Measurements from ENCODE around the gene UBXN11.

UBXN11 gene

DNA sequence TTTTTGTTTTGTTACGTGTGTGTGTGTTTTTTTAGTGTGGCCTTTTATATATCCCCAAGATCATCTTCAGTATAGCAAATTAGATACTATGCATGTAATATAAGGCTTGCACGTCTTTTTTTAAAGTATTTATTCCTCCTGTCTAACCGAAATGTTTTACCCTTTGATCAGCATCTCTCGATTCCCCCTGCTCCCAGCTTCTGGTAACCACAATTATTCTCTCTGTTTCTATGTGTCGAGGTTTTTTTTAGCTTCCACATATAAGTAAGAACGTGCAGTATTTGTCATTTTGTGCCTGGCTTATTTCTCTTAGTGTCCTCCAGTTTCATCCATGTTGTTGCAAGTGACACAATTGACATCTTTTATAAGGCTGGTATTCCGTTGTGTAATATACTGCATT, 53.7 kb downstream of the UBXN11 start:
- H3K36me3 ChIP-seq (ENCODE audit: insufficient read depth, low read length), result peaks cover 52% of the 10 kb centered on the region

DNA sequence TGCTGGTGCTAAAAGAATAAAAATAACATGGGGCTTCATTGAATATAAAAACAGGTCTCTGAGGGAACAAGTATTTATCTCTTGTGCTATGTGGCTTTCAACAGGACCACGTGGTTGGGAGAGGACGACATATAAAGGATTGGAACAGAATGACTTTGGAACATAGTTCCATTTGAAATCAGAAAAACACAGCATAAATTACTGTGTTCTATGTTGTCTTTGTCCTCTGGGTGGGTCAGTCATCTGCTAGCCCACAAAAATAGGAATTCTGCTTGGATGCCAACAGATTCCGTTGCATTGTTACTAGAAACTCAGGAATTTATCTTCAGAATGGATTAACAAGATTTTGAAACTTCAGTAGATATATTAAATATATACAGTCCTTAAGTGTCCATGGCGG, 66.5 kb downstream of the UBXN11 start:
- no peak overlapping the region for H3K4me2 ChIP-seq (ENCODE audit: low read length)
- H3K4me3 ChIP-seq (ENCODE audit: low read depth, low read length, poor library complexity, severe bottlenecking), result no peak overlapping the region
- H3K9me3 ChIP-seq (ENCODE audit: low read length), result no peaks in the 10 kb centered on the region
- no peaks in the 10 kb centered on the region for H3F3A ChIP-seq (ENCODE audit: insufficient read depth, low read length)
- H3K9ac ChIP-seq (ENCODE audit: low read length), result no peak overlapping the region
- no peak overlapping the region for H2AFZ ChIP-seq (ENCODE audit: low read length)
- peaks cover 61% of the 10 kb centered on the region for H3K79me2 ChIP-seq (ENCODE audit: insufficient read depth, low read length)
- no peaks in the 10 kb centered on the region for H3K27me3 ChIP-seq (ENCODE audit: insufficient read depth, low read length)
- no peaks in the 10 kb centered on the region for H4K20me1 ChIP-seq (ENCODE audit: insufficient read depth, low read length)
- H3K4me1 ChIP-seq (ENCODE audit: insufficient read depth, low read length, severe bottlenecking), result peaks cover 25% of the 10 kb centered on the region
- TF ChIP-seq EZH2 (IDR thresholded peaks at IDR 0.05; ENCODE audit: borderline replicate concordance, low read length), result no peak
- TF ChIP-seq, protein P1, sequence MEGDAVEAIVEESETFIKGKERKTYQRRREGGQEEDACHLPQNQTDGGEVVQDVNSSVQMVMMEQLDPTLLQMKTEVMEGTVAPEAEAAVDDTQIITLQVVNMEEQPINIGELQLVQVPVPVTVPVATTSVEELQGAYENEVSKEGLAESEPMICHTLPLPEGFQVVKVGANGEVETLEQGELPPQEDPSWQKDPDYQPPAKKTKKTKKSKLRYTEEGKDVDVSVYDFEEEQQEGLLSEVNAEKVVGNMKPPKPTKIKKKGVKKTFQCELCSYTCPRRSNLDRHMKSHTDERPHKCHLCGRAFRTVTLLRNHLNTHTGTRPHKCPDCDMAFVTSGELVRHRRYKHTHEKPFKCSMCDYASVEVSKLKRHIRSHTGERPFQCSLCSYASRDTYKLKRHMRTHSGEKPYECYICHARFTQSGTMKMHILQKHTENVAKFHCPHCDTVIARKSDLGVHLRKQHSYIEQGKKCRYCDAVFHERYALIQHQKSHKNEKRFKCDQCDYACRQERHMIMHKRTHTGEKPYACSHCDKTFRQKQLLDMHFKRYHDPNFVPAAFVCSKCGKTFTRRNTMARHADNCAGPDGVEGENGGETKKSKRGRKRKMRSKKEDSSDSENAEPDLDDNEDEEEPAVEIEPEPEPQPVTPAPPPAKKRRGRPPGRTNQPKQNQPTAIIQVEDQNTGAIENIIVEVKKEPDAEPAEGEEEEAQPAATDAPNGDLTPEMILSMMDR (IDR thresholded peaks at IDR 0.05; ENCODE audit: low read length), result no peak
- H3K9me2 ChIP-seq (ENCODE audit: low read depth, low read length), result no peaks in the 10 kb centered on the region
- H3K36me3 ChIP-seq (ENCODE audit: insufficient read depth, low read length), result peaks cover 55% of the 10 kb centered on the region
- no peak overlapping the region for H3K27ac ChIP-seq (ENCODE audit: low read depth, low read length, poor library complexity, severe bottlenecking)

More for the DNA sequence above, 53.7 kb downstream of the UBXN11 start:
- no peak for TF ChIP-seq EZH2 (IDR thresholded peaks at IDR 0.05; ENCODE audit: borderline replicate concordance, low read length)
- TF ChIP-seq, protein P1 (IDR thresholded peaks at IDR 0.05; ENCODE audit: low read length), result no peak
- Histone ChIP-seq H3K79me2 (ENCODE audit: insufficient read depth, low read length) (peaks cover 3% of the 10 kb centered on the region; the same call in 1 of the 2 replicates), H3F3A (ENCODE audit: insufficient read depth, low read length) (no peaks in the 10 kb centered on the region), H2AFZ (ENCODE audit: low read length) (no peak overlapping the region), H3K9ac (ENCODE audit: low read length) (no peak overlapping the region), H3K9me2 (ENCODE audit: low read depth, low read length) (no peaks in the 10 kb centered on the region), H3K27ac (ENCODE audit: low read depth, low read length, poor library complexity, severe bottlenecking) (no peak overlapping the region), H3K27me3 (ENCODE audit: insufficient read depth, low read length) (no peaks in the 10 kb centered on the region), H4K20me1 (ENCODE audit: insufficient read depth, low read length) (no peaks in the 10 kb centered on the region), H3K9me3 (ENCODE audit: low read length) (no peaks in the 10 kb centered on the region), H3K4me3 (ENCODE audit: low read depth, low read length, poor library complexity, severe bottlenecking) (no peak overlapping the region), H3K4me1 (ENCODE audit: insufficient read depth, low read length, severe bottlenecking) (peaks cover 10% of the 10 kb centered on the region), H3K4me2 (ENCODE audit: low read length) (no peak overlapping the region)

DNA sequence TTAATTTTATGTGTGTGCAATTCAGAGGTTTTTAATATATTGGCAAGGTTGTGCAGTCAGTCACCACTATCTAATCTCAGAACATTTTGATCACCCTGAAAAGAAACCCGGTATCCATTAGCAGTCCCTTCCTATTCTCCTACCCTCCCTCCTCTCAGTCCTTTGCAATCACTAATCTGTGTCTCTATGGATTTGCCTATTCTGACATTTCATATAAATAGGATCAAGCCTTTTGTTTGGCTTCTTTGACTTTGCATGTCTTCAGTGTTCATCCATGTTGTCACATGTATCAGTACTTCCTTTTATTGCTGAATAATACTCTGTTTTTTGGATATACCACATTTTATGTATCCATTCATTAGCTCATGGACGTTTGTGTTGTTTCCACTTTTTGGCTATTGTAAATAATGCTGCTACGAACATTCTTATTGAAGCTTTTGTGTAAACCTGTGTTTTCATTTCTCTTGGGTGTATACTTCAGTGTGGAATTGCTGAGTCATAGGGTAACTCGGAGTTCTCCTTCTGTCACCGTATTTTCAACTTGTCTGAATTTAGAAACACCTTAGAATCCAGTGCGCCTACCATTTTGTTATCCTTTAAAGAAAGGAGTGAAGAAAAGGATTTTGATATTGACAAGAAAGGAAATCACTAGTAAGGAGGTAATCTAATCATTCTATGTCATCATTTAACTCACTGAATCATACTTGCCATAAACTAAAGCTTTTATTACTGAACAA, 69.0 kb downstream of the UBXN11 start:
- Histone ChIP-seq H2AFZ (ENCODE audit: low read length) (no peak overlapping the region), H3K36me3 (ENCODE audit: insufficient read depth, low read length) (peaks cover 31% of the 10 kb centered on the region), H3K4me2 (ENCODE audit: low read length) (peak overlapping the region; percentile 21; the same call in 1 of the 2 replicates), H3K9me2 (ENCODE audit: low read depth, low read length) (no peaks in the 10 kb centered on the region), H3F3A (ENCODE audit: insufficient read depth, low read length) (no peaks in the 10 kb centered on the region), H3K9me3 (ENCODE audit: low read length) (no peaks in the 10 kb centered on the region), H3K27ac (ENCODE audit: low read depth, low read length, poor library complexity, severe bottlenecking) (no peak overlapping the region), H3K4me1 (ENCODE audit: insufficient read depth, low read length, severe bottlenecking) (peaks cover 31% of the 10 kb centered on the region), H3K9ac (ENCODE audit: low read length) (no peak overlapping the region), H3K27me3 (ENCODE audit: insufficient read depth, low read length) (no peaks in the 10 kb centered on the region), H3K4me3 (ENCODE audit: low read depth, low read length, poor library complexity, severe bottlenecking) (no peak overlapping the region), H4K20me1 (ENCODE audit: insufficient read depth, low read length) (no peaks in the 10 kb centered on the region), H3K79me2 (ENCODE audit: insufficient read depth, low read length) (peaks cover 66% of the 10 kb centered on the region)
- TF ChIP-seq, protein P1 (IDR thresholded peaks at IDR 0.05; ENCODE audit: low read length), result no peak
- TF ChIP-seq EZH2 (IDR thresholded peaks at IDR 0.05; ENCODE audit: borderline replicate concordance, low read length), result no peak
